Astrocyte (in vitro differentiated cells and primary cell): ENCODE data around the gene C9. TPM values are rescaled to one million over a fixed set of nuclear protein-coding genes. Genes with fewer than 3 reads are reported as not detected.
A peak's percentile ranks its signal among the peaks of the same experiment; 100 is the strongest.

Experiments
- DNase-seq: peaks from one replicate; pipeline ENCODE4 v3.0.0-alpha.2; 2010; ENCODE audit warnings: low read depth
- FAIRE-seq: peaks from 2 replicates; lab custom pipeline; 2011; peaks lifted over from hg19 to GRCh38; lab: Jason Lieb, UNC
- H2AFZ ChIP-seq: 2 replicates; pipeline ENCODE4 v1.6.0; 2012; ENCODE audit warnings: low read depth, low read length, inconsistent platforms
- H3K27ac ChIP-seq: 2 replicates; pipeline ENCODE4 v1.5.1; 2011; ENCODE audit warnings: low read depth, low read length, inconsistent platforms
- H3K27me3 ChIP-seq: 2 replicates; pipeline ENCODE4 v1.6.0; 2011; ENCODE audit warnings: low read length, inconsistent platforms; ENCODE audit not compliant: insufficient read depth
- H3K36me3 ChIP-seq: 2 replicates; pipeline ENCODE4 v1.5.1; 2011; ENCODE audit warnings: low read length, inconsistent platforms; ENCODE audit not compliant: insufficient read depth
- H3K4me1 ChIP-seq: 2 replicates; pipeline ENCODE4 v1.5.1; 2011; ENCODE audit warnings: low read length, inconsistent platforms; ENCODE audit not compliant: insufficient read depth
- H3K4me2 ChIP-seq: 2 replicates; pipeline ENCODE4 v1.6.0; 2012; ENCODE audit warnings: low read length, inconsistent platforms
- H3K4me3 ChIP-seq: 2 replicates; pipeline ENCODE4 v1.5.1; 2011; ENCODE audit warnings: low read depth, mild to moderate bottlenecking, low read length, inconsistent platforms; ENCODE audit not compliant: insufficient read depth
- H3K79me2 ChIP-seq: 2 replicates; pipeline ENCODE4 v1.6.0; 2012; ENCODE audit warnings: mild to moderate bottlenecking, low read length, inconsistent platforms; ENCODE audit not compliant: insufficient read depth
- H3K9ac ChIP-seq: 2 replicates; pipeline ENCODE4 v1.6.0; 2012; ENCODE audit warnings: mild to moderate bottlenecking, low read length, inconsistent platforms
- H3K9me3 ChIP-seq: 2 replicates; pipeline ENCODE4 v1.5.1; 2012; ENCODE audit warnings: low read depth, mild to moderate bottlenecking, low read length, inconsistent platforms; ENCODE audit not compliant: insufficient read depth
- H4K20me1 ChIP-seq: 2 replicates; pipeline ENCODE4 v1.6.0; 2012; ENCODE audit warnings: low read length, inconsistent platforms; ENCODE audit not compliant: insufficient read depth
- H3K27ac Mint-ChIP-seq: one replicate; pipeline ENCODE4 v1.8.0; 2021; ENCODE audit warnings: mild to moderate bottlenecking, mixed read lengths; ENCODE audit not compliant: unreplicated experiment
- H3K27me3 Mint-ChIP-seq: one replicate; pipeline ENCODE4 v1.8.0; 2021; ENCODE audit warnings: low read depth, mixed read lengths; ENCODE audit not compliant: unreplicated experiment
- H3K36me3 Mint-ChIP-seq: one replicate; pipeline ENCODE4 v1.8.0; 2021; ENCODE audit warnings: low read depth, mixed read lengths; ENCODE audit not compliant: unreplicated experiment
- H3K4me1 Mint-ChIP-seq: one replicate; pipeline ENCODE4 v1.8.0; 2021; ENCODE audit warnings: low read depth, mixed read lengths; ENCODE audit not compliant: unreplicated experiment
- H3K4me3 Mint-ChIP-seq: one replicate; pipeline ENCODE4 v1.8.0; 2021; ENCODE audit warnings: mild to moderate bottlenecking, moderate library complexity, mixed read lengths; ENCODE audit not compliant: unreplicated experiment
- H3K9me3 Mint-ChIP-seq: one replicate; pipeline ENCODE4 v1.8.0; 2021; ENCODE audit warnings: mild to moderate bottlenecking, mixed read lengths; ENCODE audit not compliant: unreplicated experiment
- EZH2 ChIP-seq: IDR thresholded peaks from 2 replicates; pipeline ENCODE4 v1.6.1; 2012; ENCODE audit warnings: mild to moderate bottlenecking, low read length, inconsistent platforms; ENCODE audit not compliant: insufficient read depth
- total RNA-seq: library from RNA; stranded (reverse); gene quantifications from 2 replicates; pipeline ENCODE4 v1.2.1, GENCODE V29; 2021
- TF ChIP-seq, protein P1 (sequence below): IDR thresholded peaks from 2 replicates; pipeline ENCODE4 v1.5.1; 2011; ENCODE audit warnings: low read depth, mild to moderate bottlenecking, inconsistent platforms, low read length, moderate library complexity; ENCODE audit not compliant: insufficient read depth

Gene C9
- total RNA-seq, 1 donor from 2014 or later: 0.07 TPM

DNA sequence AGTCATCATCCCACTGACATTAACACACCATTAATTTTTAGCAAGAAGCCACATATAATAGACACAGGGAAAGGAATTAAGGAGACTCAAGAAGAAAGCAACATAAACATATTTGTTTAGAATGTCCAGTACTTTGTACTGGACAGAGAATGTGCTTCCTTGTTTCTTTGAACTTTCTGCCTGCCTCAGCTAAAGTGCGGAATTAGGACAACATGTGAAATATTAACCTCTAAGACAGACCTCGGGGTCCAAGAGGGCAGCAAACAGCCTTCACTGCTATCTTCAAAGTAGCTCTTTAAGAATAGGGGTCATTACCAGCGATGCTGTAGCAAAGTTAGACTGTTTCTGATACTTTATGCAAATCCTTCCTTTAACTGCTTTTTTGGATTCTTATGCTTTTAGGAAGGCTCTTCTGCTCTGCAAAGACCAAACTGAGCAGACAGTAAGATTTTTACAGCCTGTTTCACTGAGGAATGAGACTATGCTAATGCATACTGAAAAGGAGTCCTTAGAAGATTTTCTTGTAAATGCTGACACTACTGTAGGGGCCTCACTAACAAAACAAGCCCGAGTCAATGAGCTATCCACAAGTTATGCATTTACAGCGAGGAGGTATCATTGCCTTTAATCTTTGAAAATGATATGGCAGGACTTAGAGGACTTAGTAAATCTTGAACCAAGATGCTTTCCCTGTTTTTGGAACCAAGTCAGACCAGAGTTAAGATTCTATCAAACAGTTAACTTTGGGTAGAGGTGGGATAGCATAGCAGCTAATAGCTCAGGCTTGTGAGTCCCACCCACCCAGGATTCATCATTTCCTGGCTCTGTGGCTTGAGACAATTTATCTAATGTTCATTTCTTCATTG is 36.7 kb upstream of the C9 start:
- Mint-ChIP-seq H3K4me1 (peaks cover 33% of the 10 kb centered on the region), H3K4me3 (no peak overlapping the region), H3K27me3 (no peaks in the 10 kb centered on the region), H3K9me3 (no peaks in the 10 kb centered on the region), H3K27ac (peak overlapping the region; percentile 94), H3K36me3 (peaks cover 10% of the 10 kb centered on the region)
- peaks cover 12% of the 10 kb centered on the region for H3K36me3 ChIP-seq
- peak overlapping the region; percentile 55 for H3K4me2 ChIP-seq
- H3K9me3 ChIP-seq: no peaks in the 10 kb centered on the region
- H3K79me2 ChIP-seq: peaks cover 79% of the 10 kb centered on the region
- DNase-seq (peak; percentile 64), FAIRE-seq (no peak)
- H3K4me3 ChIP-seq: no peak overlapping the region
- H3K9ac ChIP-seq: peak overlapping the region; percentile 58
- no peak for TF ChIP-seq EZH2
- TF ChIP-seq, protein P1, sequence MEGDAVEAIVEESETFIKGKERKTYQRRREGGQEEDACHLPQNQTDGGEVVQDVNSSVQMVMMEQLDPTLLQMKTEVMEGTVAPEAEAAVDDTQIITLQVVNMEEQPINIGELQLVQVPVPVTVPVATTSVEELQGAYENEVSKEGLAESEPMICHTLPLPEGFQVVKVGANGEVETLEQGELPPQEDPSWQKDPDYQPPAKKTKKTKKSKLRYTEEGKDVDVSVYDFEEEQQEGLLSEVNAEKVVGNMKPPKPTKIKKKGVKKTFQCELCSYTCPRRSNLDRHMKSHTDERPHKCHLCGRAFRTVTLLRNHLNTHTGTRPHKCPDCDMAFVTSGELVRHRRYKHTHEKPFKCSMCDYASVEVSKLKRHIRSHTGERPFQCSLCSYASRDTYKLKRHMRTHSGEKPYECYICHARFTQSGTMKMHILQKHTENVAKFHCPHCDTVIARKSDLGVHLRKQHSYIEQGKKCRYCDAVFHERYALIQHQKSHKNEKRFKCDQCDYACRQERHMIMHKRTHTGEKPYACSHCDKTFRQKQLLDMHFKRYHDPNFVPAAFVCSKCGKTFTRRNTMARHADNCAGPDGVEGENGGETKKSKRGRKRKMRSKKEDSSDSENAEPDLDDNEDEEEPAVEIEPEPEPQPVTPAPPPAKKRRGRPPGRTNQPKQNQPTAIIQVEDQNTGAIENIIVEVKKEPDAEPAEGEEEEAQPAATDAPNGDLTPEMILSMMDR: no peak
- peaks cover 16% of the 10 kb centered on the region for H4K20me1 ChIP-seq
- peaks cover 26% of the 10 kb centered on the region for H3K4me1 ChIP-seq
- no peak overlapping the region for H2AFZ ChIP-seq
- H3K27ac ChIP-seq: peak overlapping the region; percentile 96
- H3K27me3 ChIP-seq: no peaks in the 10 kb centered on the region

DNA sequence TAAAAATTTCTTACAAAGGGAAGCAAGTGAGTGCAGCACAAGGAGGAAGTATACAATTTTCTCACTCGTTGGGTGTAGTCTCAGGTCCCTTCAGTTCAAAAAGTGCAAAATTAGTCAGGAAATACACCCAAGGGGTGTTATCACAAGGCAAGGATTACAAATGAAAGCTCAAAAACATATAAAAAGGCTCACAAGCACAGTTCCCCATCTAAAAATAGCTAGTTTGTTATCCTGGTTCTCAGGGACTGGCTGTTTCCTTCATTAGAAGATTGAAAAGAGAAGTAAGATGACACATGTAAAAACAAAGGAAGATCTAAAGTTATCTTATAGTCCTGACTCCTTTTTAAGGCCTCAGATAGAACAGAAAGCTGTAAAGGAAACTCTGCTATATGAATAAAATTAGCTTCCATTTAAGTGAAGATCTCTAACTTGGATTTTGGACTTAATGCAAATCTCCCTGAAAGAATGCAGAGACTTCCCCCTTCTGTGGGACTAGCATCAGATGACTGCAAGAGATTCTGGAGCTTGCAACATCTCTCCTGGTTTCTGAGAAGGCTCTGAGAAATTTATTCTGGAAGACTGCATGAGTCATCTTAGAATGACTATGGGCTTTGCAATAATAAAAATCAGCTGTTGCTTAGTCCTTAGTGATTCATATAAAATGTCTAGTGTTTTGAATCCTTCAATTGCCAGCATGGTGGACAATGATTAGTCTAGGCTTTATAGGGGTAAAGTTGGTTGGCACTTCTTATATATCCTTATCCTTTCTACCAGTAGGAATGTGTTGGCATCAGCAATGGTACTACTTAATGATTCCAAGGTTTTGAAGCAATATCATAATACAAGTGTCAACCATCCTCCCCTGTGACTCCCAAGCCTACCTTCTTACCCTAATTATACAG is 35.1 kb upstream of the C9 start:
- H3K27ac ChIP-seq: peak overlapping the region; percentile 96
- H3K79me2 ChIP-seq: peaks cover 78% of the 10 kb centered on the region
- FAIRE-seq (peak; percentile 73), DNase-seq (peak; percentile 98)
- Mint-ChIP-seq H3K4me1 (peaks cover 43% of the 10 kb centered on the region), H3K36me3 (peaks cover 16% of the 10 kb centered on the region), H3K27me3 (no peaks in the 10 kb centered on the region), H3K4me3 (peak overlapping the region; percentile 52), H3K27ac (peak overlapping the region; percentile 99), H3K9me3 (no peaks in the 10 kb centered on the region)
- H3K4me3 ChIP-seq: no peak overlapping the region
- H3K27me3 ChIP-seq: no peaks in the 10 kb centered on the region
- peaks cover 38% of the 10 kb centered on the region for H3K4me1 ChIP-seq
- peaks cover 12% of the 10 kb centered on the region for H3K36me3 ChIP-seq
- peak overlapping the region; percentile 78 for H3K9ac ChIP-seq
- TF ChIP-seq EZH2: no peak
- TF ChIP-seq, protein P1: no peak
- peaks cover under 1% of the 10 kb centered on the region for H4K20me1 ChIP-seq
- no peak overlapping the region for H2AFZ ChIP-seq
- no peaks in the 10 kb centered on the region for H3K9me3 ChIP-seq
- H3K4me2 ChIP-seq: peak overlapping the region; percentile 66
